ENCODE measurements around the gene ABO.
A peak's percentile ranks its signal among the peaks of the same experiment; 100 is the strongest.
"Not testable (repeated sequence)": the region's sequence is repeated elsewhere in the genome, so short reads cannot be mapped to it uniquely, and the experiment has no call there.

The ABO gene

DNA sequence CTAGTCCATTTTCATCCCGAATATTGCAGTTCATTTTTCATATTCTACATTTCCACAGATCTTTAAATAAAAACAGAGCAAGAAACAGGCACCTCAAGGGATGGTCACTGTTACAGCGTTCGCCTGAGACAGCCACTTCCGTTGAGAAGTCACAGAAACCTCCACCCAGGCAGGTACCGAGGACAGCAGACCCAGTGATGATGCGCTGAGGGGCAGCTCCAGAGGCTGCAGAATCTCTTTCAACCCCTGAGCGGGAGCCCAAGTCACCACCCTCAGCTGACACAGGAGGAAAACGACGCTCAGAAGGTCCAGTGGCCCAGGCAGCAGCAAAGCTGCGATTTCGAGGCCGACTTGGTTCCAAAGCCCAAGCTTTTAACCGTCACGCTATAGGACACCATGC lies 32.8 kb downstream of the ABO start:
- no peak for DNase-seq (ENCODE audit: low read depth)

- no peak for DNase-seq (ENCODE audit: low read depth)
Measured at GRCh38 chr9:133239533-133240090, 35.4 kb downstream of the ABO start.

DNA sequence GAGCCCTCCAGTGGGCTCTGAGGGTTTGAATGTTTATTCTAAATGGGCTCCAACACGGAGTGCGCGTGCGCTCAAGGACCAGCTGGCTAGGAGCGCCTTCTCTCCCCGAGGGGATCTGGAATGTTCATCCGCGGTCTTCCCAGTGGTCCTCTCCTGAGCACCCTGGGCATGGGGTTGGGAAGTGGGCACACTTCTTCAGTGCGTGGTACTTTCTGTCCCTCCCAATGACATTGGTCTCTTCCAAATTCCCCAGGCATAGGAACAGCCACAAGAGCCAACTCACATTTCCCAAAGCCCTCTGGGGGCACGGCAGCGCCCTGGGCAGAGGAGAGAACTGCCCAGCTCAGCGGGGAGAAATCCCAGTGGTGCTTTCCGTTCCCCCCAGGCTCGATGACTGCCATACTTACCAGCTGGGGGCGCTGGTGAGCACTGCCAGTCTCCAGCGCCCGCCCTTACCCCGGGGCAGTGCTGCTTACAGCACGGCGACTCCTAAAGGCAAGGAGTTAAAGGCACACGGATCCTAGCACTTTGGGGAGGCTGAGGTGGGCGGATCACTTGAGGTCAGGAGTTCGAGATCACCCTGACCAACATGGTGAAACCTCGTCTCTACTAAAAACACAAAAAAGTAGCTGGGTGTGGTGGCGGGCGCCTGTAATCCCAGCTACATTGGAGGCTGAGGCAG lies 36.0 kb downstream of the ABO start:
- DNase-seq (ENCODE audit: low read depth): peak; percentile 59

DNA sequence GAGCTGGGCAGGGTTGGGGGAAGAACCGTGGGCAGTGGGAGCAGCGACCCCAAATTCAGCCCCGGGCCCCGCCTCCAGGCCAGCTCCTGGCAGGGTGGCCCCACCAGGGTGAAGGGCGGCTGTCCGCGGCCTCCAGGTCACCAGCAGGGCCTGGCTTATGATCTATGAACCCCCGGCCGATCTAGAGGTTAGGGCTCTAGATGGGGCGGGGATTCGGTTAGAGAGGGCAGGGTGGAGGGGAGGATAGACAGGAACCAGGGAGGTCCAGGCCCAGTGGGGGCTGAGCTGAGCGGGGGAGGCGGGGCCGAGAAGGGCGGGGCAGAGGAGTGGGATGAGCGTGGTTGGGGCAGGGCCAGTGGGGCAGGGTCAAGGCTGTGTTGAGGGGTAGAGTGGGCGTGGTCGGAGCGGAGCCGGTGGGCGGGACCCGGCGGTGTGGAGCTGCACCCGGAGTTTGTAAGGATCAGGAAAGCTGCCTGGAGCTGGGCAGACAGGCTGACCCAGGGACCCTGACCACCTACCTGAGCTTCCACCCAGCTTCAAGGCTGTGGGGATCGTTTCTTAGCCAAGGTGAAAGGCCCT lies 36.6 kb downstream of the ABO start:
- DNase-seq (ENCODE audit: low read depth): peak; percentile 19

DNA sequence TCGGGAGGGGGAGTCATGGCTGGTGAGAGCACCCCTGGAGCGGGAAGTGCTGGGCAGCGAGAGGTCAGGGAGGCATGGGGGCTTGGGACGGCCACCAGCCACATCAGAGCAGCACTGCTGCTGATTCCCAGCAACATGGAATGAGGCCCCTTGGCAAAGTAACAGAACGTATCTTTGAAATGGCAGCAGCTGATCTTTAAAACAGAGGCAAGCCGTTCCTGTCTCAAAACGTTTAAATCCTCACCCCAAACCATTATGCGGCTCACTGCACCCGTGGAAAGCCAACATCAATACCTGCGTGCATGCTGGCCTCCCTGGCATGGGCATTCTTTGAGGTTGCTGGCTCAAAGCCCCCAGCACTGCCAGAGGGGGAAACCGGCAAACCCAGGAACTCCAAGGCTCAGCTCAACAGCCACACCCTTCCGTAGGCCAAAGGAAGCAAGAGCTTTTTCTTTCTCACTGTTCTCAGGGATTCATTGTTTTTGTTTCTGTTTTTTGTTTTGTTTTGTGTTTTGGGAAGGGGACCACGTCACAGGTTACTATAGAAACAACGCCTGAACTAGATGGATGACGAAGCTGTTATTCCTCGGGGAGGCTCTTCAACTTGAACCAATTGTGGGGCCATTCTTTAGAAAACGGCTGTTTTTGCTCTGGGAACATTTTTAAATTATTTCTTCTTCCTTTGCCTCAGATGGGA lies 37.8 kb downstream of the ABO start:
- DNase-seq (ENCODE audit: low read depth): no peak

- not testable (repeated sequence) for DNase-seq (ENCODE audit: low read depth)
Measured at GRCh38 chr9:133236291-133237034, 38.5 kb downstream of the ABO start.

- DNase-seq (ENCODE audit: low read depth): no peak
Measured at GRCh38 chr9:133235549-133236222, 39.3 kb downstream of the ABO start.

DNA sequence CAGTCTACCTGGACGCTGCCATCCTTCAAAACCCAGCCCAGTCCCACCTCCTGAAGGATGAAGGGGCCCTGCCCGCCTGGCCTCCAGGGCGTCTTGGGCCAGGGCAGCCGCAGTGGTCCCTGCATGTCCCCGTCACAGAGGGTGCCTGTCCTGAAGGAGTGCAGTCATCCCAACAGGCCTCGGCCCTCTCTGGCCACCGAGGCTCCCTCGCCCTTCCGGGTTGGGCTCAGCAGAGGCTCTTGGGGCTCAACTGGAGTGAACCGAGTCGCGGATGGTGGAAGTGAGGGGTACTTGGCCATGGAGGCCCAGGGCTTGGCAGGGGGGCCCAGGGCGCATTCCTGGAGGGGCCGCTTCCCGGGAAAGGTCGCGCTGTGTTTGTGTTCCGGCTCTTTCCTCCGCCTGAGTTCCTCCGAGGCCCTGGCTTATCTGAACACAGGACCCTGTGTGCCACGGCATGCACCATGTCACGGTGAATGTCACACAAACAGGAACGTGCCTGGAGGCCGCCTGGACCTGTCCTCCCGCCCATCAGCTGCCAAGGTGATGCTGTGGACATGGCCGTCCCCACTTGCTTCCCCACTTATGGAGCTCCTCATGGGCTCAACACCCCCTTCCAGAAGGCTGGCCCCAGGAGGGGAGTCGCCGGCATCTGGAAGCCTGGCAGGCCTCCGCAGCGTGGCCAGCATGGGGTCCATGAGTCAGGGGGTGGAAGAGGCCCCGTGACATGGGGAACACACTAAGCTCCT lies 40.3 kb downstream of the ABO start:
- DNase-seq (ENCODE audit: low read depth): no peak

DNA sequence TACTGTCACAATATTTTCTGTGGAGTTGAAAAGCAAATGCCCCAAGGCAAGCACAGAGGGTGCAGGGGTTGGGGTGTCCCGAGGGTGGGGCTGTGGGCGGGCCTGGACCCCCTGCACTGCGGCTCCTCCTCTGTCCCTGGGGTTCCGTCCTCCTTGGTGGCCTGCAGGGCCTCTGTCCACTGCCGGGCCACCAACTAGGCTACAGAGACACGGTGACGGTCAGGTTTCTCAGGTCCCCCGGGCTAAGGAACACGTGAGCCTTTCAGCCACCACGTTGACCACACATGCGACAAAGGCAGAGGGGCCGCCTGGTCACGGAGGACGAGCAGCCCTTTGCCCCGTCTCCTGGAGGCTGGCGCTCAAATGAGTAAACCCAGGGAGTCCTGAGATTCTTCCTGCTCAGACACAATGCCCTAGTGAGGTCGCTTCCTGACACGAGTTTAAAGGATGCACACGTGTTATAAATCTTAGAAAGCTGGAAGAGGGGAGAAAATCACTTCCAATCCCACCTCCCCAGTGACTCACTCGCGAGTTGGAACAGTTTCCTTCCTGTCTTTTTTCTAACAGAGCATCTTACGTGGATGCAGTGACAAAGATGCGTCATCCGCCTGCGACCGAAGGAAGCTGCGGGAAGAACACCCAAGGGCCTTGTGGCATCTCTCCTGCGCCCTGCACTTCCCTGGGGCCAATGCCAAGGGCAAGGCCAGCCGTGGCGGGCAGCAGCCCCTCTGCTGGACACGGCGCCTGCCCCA lies 41.1 kb downstream of the ABO start:
- no peak for DNase-seq (ENCODE audit: low read depth)

DNA sequence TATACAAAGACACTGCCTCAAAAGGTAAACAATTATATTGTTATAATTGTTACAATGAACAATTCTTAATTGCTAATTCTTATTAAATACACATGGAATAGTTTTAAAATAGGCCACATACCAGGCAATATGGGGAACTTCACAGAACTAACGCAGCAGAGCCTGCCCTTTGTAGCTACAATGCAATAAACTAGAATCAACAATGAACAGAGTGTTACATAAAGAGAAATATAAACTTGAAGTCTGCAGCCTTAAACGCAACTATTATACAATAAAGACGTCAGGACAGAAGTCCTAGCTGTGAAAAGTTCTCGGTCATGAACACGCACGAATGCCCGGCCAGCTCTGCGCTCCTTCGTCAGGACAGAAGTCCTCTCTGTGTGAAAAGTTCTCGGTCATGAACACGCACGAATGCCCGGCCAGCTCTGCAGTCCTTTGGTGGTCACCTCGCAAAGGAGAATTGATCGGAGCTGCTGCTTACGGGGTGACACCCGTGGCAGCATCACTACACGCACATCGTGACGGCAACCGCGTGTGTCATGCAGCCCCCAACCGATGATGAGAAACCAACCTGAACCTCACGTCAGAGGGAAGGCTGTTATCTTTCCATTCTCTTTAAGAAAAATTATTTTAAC lies 43.0 kb downstream of the ABO start:
- DNase-seq (ENCODE audit: low read depth): not testable (repeated sequence)

DNA sequence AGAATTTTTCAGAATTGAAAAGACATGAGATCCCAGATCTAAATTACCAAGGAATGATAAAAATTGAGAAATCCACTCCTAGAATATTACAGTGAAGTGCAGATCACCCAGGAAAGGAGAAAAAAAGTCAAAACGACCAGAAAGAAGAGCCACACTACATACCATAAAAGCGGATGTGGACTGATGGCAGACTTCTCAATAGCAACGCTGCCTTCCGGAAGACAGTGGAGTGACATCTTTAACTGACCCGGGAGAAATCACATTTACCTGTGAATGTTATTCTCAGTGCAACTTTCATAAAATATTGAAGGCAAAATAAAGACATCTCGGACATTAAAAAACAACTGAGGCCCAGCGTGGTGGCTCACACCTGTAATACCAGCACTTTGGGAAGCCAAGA lies 44.5 kb downstream of the ABO start:
- DNase-seq (ENCODE audit: low read depth): not testable (repeated sequence)

GRCh38 chr9:133230093-133230492 lies 44.9 kb downstream of the ABO start:
- no peak for DNase-seq (ENCODE audit: low read depth)

DNA sequence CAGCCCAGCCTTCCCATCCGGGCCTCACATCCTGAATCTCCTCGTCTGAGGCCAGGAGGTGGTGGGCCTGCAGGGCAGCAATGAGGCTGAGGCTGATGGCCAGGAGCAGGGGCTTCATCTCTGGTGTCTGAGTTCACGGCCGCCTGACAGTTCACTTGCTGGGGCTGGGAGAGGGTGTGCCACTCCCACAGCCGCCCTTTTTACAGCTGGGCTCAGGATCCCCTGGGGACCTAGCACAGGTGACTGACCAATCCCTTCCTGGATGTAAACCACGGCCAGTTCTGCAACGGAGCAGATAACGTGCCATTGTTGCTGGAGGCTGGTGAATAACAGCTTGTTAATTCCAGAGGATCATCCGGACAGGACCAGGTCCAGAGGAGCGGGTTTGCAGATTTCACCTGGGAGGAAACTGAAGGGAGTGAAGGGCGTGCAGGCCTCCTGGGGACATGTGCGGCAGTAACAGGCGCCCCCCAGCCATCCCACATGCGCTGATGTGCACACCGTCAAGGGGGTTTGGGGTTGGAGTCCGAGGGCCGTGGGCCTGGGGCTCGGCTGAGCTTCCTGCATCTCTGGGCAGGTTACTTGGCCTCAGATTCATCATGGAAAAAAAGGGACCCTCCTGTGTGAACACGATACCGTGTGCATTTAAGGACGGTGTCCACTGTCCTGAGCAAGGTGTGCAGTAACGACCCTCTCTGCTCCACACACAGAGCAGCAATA lies 46.4 kb downstream of the ABO start:
- DNase-seq (ENCODE audit: low read depth): not testable (repeated sequence)

- DNase-seq (ENCODE audit: low read depth): not testable (repeated sequence)
Measured at GRCh38 chr9:133227996-133228395, 47.0 kb downstream of the ABO start.

- no peak for DNase-seq (ENCODE audit: low read depth)
Measured at GRCh38 chr9:133227242-133227860, 47.6 kb downstream of the ABO start.

DNA sequence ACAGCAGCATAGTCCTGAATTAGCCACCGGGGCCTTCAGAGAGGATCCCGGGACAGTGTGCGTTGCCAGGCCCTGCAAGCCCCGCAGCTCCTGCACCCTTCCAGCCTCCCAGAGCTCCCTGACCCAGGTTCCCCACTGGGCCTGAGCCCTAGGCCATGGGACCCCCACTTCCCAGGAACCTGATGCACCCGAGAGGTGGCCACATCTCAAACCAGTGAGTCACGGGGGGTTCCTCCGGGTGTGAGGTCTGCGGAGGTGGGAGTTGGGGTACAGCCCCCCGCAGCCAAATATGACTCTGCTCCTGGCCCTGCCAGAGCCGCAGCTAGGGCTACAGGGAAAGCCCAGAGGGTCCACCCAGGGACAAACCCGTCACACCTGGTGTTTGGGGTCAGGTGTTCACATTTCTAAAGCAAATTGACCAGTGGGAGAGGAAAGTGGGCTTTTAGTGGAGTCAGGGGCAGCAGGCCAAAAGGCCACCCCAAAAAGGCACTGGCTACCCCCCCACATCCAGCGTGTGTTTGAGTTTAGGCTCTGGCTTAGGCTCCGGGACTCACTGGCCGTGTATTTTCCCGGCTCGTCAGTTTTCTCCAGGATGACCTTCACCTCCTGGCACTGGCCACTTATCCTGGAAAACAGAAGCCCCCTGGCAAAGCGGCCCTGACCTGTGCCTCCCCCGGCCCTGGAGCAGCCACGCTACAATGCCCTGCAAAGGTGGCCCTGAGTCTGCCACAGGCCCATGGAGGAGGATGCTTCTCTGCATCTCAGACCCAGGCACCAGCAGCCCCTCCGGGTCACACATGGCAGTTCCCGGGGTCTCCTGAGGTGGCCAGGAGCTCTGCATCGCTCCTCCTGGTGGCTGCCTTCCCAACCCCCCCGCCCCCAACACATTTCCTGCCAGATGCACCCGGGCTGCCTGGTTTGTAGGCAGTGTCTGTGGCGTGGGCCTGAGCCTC lies 48.5 kb downstream of the ABO start:
- DNase-seq (ENCODE audit: low read depth): no peak

- DNase-seq (ENCODE audit: low read depth): no peak
Measured at GRCh38 chr9:133225171-133226011, 49.6 kb downstream of the ABO start.

All from activated T-cell treated with anti-CD3 and anti-CD28 coated beads for 24 hours (primary cell).